HG02588 (cell line): Measurements from ENCODE around the gene MLN.
"Not testable (repeated sequence)": the region's sequence is repeated elsewhere in the genome, so short reads cannot be mapped to it uniquely, and the experiment has no call there.

ENCODE experiments used
- ATAC-seq: cut with Tn5 transposase; IDR thresholded peaks from one replicate; pipeline ENCODE4 v1.9.1; 2021; ENCODE audit warnings: mild to moderate bottlenecking, moderate library complexity; ENCODE audit not compliant: unreplicated experiment

The MLN gene

GRCh38 chr6:33836806-33837469 is 33.1 kb upstream of the MLN start:
- no peak for ATAC-seq

DNA sequence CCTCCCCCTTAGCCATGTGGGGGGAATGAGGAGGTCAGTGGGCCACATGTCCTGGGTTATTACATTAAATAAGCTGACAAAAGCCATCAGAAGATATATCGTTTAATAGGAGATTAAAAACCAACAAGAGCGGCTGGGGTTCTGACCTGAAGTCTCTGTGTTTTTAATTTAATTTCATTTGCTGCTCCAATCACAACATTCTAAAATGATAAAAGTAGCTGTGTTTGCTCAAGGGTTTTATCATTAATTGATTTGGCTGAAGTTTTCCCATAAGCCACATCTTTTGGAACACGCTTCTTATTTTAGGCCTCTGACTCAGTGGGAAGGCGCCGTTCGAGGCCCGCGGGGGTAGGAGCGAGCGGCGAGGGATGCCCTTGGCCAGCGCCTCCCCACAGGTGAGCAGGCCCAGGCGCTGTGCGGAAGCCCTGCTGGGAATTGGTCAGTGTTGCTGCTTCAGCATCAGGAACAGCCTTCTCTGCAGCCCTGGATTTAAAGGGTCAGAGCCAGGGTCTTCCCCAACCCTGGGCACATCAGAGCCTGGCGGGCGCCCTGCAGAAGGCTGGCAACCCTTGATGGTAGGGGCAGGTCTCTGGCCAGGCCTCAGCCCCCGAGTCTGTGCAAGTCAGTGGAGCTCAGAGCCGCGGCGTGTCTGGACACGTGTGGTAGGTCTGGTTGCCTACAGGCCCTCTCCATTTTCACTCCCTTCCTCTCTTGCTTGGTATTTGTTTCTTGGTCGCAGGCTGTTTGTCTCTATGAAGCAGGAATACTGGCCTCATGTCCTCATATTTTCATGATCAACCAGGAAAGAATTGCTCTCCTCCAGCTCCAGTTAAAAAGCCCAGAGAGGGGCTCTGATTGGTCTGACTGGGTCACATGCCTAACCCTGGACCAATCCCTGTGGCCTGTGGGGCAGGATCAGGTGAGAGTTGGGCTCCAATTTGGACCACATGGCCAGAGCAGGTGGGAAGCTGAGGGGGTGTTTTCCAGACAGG is 30.9 kb upstream of the MLN start:
- ATAC-seq = no peak

- no peak for ATAC-seq
These were observed 29.8 kb upstream of the MLN start for GRCh38 chr6:33833599-33833998.

GRCh38 chr6:33832831-33833230 is 29.0 kb upstream of the MLN start:
- ATAC-seq = not testable (repeated sequence)

DNA sequence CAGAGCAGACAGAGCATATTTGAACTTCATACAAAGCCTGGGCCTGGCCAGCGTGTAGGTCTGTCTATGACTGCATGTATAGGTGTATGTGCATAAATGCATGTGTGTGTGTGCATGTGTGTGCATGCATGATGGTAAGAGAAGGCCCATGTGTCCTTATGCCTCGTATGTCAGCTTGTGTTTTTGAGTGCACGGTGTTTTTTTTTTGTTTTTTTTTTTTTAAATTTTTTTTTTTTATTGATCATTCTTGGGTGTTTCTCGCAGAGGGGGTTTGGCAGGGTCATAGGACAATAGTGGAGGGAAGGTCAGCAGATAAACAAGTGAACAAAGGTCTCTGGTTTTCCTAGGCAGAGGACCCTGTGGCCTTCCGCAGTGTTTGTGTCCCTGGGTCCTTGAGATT is 27.9 kb upstream of the MLN start:
- not testable (repeated sequence) for ATAC-seq

DNA sequence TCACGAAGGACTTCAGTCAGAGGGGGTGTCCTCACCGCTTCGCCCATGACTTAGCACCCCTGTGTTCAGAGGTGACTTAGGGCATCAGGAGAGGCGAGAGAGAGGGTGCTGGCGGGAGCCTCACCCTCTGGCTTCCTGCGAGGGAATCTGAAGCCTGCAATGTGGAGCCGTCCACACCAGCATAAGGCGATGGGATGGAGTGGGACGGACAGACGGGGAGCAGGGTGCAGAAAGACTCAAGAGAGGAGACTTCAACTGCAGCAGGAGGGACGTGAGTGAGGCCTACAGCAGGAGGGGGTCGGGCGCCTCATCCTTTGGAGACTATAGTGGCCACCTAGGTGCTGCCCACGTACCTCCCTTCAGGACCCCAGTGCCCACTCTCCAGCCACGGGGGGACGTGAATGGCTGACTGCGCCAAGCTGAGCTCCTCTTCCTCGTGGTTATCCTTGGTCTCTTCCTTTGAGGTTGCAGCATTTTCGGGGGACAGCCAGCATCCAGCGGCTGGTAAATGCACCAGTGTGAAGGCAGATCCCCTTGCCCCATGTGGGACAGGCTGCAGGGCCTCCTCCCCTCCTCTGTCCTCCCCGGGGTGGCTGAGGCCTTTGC is 26.9 kb upstream of the MLN start:
- ATAC-seq = no peak

DNA sequence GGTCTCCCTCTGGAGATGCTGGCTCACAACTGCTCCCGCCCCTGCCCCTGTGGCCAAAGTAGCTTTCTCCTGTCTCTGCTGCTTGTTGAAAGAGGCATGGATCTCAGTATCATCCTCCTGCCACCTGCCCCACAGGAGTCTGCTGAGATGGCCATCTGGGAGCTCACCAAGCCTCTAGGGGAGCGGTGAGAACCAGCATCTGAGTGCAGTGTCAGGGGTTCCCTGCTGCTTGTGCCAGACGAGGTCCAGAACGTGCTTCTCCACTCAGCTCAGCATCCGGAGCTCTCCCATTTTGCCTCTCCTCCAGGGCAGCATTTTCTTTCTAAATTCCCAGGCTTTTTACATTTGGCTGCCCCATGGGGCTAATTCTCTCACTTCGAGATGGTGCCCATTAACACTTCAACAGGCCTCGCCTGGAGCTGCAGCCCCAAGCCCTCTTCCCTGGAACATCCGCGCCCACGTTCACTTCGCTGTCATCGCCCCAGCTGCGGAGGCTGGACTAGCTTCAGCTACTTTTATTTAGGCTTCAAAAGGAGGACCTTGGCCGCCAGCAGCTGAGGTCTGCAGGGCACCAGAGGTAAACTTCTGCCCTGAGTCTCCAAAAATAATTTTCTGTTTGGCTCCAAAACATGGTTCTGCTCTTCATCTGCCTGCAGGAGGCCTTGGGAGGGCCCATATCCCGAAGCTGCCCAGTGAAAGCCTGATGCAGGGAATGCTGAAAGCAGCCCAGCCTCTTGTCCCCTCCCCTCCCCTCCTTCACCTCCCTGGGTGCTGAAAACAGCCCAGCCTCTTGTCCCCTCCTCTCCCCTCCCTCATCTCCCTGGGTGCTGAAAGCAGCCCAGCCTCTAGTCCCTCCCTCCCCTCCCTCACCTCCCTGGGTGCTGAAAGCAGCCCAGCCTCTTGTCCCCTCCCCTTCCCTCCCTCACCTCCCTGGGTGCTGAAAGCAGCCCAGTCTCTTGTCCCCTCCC is 25.2 kb upstream of the MLN start:
- no peak for ATAC-seq

GRCh38 chr6:33828452-33828763 is 24.6 kb upstream of the MLN start:
- no peak for ATAC-seq

DNA sequence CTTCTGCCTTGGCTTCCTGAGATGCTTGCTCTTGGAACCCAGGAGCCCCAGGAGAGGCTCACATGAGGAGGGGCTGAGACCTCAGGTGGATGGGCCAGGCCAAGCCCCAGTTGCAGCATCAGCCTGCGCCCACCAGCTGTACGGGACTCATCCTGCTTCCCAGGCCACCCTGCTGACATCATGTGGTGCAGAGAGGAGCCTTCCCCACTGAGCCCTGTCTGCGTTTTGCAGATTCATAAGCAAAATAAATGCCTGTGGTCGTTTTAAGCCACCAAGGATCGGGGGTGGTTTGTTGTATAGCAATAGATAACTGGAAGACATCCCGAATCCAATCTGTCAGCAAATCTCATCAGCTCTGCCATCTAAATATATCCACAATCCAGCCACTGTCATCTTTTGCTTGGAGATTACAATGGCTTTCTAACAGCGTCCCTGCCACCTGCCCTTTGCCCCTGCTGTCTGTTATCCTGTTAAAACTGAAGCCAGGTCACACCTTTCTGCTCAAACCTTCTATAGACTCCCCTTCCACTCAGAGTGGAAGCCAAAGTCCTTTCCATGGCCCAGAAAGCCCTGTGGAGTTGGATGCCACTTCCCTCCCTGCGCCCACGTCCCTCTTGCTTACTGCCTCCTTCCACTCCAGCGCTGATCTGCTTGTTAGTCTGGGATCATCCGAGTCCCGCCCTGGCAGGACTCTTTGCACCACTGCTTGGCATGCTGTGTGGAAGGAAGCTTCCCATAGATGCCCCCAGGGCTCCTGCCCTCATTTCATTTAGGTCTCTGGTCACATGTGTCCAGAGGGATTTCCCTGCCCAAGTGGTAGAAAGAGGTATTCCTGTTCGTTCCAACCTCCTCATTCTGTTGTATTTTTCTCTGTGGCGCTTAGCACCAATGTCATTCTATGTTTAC is 24.0 kb upstream of the MLN start:
- no peak for ATAC-seq

DNA sequence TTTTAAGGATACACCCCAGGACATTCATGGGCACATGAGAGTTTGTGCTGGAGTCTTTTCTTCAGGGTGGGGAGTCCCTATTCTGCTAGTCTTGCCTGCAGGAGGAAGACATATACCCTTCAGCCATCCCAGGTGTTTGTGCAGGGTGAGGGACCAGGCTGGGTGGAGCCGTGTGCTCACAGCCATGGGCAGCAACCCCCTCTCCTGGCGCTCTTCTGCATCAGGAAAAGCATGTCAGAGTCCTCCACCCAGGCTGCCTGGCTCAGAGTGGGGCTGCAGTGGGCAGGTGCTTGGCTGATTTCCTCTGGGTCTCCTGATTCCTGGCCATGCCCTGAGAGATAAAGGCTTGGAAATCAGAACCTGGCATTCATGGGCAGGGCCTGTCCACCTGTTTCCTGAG is 22.7 kb upstream of the MLN start:
- ATAC-seq = no peak

- no peak for ATAC-seq
These were observed 20.8 kb upstream of the MLN start for GRCh38 chr6:33824461-33825154.

DNA sequence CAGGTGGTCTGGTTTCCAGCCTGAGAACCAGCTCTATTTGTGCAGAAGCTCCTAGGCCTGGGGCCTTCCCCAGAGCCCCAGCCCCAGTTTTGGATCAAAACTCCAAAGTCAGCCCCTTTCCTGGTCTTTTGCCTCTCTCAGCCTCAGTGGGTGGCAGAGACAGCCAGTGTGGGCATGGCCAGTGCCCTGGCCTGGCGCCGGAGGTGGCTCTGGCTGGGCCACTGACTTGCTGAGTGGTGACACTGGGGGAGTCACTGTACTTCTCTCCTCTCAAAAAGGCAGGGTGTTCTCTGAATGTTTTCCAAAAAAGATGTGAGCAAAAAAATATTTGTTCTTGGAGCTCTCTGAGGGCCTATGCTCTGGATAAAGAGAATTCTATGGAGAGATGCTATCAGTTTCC is 20.0 kb upstream of the MLN start:
- ATAC-seq = no peak

- ATAC-seq = no peak
These were observed 19.0 kb upstream of the MLN start for GRCh38 chr6:33822575-33823395.

DNA sequence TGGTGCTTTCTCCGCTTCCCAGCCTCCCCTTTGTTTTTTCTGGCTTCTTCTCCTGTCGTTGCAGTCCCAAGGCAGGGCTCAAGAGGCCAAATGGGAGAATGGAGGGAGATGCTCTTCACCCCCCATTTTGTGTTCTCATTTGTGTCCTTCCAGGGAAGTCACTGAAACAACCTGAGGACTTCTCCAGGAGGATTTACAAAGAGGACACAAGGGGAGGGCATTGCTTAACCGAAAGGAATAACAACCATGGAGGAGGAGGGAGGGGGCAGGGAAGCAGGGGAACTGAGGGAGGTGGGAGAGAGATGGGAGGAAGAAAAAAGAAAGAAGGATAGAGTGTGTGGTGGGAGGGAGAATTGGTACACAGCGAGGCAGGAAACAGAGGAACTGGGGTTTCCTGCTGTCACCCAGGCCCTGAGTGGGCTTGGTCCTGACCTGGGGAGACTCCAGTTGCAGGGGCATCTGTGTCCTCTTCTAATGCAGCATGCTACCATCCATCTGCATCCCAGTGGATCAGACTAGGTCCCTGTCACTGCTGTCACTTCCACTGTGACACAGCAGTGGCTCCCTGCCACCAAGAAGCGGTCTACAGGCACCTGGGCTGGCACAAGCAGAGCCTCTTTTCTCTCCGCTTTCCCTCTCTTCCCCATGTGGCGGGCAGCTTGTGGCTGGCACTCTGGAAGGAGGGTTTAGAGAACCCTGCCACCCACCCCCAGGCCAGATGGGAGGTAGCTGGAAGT is 17.1 kb upstream of the MLN start:
- no peak for ATAC-seq

DNA sequence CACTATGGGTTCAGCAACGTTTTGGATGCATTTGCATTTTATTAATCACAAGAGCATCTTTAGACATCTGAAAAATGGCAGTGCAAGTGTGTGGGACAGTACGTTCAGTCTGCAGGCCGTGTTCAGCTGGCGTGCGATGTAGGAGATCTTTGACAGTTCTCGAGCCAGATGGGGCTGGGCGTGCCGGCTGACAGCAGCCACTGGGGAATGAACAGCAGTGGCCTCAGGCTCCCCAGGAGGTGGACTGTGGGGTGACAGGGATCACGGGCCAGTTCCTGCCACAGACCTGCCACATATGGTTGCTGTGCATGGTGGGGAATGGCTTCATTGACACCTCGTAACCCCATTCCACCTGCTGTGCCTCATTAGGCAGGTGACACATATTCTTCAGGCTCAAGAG is 16.4 kb upstream of the MLN start:
- ATAC-seq = no peak

DNA sequence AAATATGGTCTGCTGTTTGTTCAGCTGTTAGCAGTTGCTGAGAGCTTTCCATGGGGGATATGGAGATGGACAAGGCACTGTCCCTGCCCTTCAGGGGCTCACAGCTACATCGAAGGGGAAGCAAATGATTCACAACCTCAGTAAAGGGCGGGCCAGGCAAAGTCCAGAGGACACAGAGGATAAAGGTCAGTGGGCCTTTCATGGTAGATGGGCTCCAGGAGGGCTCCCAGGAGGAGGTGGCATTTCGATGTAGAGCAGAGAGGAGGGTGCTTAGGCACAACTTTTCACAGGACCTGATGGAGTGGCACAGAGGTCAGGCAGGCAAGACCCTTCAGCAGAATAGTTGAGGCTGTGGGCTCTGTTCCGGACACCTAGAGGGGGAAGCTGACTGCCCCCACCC is 15.2 kb upstream of the MLN start:
- ATAC-seq = no peak

DNA sequence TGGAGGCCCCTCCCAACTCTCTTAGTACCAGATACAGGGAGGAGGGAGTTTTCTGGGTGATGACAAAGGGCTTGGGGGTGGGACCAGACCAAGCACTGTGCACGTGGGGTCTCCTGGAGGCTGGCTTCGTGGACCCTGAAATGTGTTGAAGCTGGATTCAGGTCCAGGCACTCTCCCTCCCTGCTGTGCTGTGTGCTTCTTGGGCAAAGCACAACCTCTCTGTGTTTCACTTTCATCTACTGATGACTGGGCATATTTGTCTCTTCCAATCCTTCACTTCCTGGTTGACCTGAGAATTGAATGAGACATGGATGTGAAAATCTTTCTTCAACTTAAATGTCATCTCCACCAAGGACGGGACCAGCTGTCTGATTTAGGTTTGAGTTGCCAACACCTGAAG is 14.5 kb upstream of the MLN start:
- ATAC-seq = no peak

DNA sequence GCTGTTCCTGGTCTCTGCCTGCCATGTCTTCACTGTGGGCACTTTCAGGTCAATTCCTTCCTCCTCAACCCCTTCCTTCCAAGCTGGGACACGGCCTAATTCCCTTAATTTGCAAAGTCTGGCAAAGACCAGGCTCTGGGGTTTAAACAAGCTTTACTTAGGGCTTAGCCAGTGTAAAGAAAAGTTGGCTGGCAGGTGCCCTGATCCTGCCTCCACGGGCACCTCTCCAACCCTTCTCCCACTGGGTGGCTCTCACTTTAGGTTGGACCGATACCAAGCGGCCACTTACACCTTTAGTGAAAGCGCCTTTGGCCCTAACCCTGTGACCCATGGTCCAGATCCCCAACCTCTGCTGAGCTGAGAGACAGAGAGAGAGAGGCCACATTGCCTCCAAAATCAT is 13.7 kb upstream of the MLN start:
- ATAC-seq = no peak
